DND-41 (cell line): ENCODE measurements around the gene DPYD.

Source experiments
- EZH2 ChIP-seq: IDR thresholded peaks from 3 replicates; pipeline ENCODE4 v1.6.1; 2012; ENCODE audit warnings: borderline replicate concordance, low read depth, mild to moderate bottlenecking, moderate library complexity, low read length, inconsistent platforms; ENCODE audit not compliant: severe bottlenecking
- TF ChIP-seq, protein P1 (sequence below): IDR thresholded peaks from 2 replicates; pipeline ENCODE4 v1.5.1; 2012; ENCODE audit warnings: borderline replicate concordance, low read length, moderate library complexity, mild to moderate bottlenecking; ENCODE audit not compliant: poor library complexity, severe bottlenecking; ENCODE audit errors: extremely low read depth

DNA sequence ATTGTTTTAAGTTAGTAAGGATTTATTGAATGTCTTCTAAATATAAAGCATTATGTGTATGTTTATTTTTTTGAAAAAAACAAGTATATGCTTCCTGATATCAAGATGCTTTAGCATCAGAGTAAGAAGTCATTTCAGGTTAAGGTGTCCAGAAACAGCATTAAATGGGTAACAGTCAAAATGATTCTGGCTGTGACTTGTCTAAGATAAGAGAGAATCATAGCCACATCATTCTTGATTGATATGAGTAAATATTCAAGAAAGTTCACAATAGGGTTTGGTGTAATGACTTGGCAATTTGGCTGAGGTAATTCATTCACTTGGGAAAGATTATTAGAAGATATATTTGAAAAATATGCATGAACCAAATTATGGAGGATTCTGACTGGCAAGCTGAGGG is 193.8 kb downstream of the DPYD start:
- TF ChIP-seq, protein P1, sequence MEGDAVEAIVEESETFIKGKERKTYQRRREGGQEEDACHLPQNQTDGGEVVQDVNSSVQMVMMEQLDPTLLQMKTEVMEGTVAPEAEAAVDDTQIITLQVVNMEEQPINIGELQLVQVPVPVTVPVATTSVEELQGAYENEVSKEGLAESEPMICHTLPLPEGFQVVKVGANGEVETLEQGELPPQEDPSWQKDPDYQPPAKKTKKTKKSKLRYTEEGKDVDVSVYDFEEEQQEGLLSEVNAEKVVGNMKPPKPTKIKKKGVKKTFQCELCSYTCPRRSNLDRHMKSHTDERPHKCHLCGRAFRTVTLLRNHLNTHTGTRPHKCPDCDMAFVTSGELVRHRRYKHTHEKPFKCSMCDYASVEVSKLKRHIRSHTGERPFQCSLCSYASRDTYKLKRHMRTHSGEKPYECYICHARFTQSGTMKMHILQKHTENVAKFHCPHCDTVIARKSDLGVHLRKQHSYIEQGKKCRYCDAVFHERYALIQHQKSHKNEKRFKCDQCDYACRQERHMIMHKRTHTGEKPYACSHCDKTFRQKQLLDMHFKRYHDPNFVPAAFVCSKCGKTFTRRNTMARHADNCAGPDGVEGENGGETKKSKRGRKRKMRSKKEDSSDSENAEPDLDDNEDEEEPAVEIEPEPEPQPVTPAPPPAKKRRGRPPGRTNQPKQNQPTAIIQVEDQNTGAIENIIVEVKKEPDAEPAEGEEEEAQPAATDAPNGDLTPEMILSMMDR: no peak
- no peak for TF ChIP-seq EZH2
